HG03280 (cell line): ENCODE data around the gene LRRC14B.
"Not testable (repeated sequence)": the region's sequence is repeated elsewhere in the genome, so short reads cannot be mapped to it uniquely, and the experiment has no call there.

Experiments used
- ATAC-seq: cut with Tn5 transposase; IDR thresholded peaks from one replicate; pipeline ENCODE4 v1.9.1; 2021; ENCODE audit warnings: mild to moderate bottlenecking, moderate library complexity; ENCODE audit not compliant: unreplicated experiment

Gene LRRC14B

GRCh38 chr5:190366-191035 is 794 bp upstream of the LRRC14B start:
- ATAC-seq = peak; percentile 48

- no peak for ATAC-seq
These were observed 825 bp downstream of the LRRC14B start for GRCh38 chr5:191949-192690.

GRCh38 chr5:192691-192969 is 1.3 kb downstream of the LRRC14B start:
- ATAC-seq = no peak

GRCh38 chr5:192970-193831 is 1.9 kb downstream of the LRRC14B start:
- no peak for ATAC-seq

GRCh38 chr5:194102-194501 is 2.8 kb downstream of the LRRC14B start:
- ATAC-seq = no peak

GRCh38 chr5:194603-195209 is 3.4 kb downstream of the LRRC14B start:
- no peak for ATAC-seq

- ATAC-seq = no peak
These were observed 4.3 kb downstream of the LRRC14B start for GRCh38 chr5:195401-196160.

GRCh38 chr5:196350-196749 is 5.1 kb downstream of the LRRC14B start:
- no peak for ATAC-seq

- ATAC-seq = not testable (repeated sequence)
These were observed 5.7 kb downstream of the LRRC14B start for GRCh38 chr5:197031-197430.

- no peak for ATAC-seq
These were observed 6.7 kb downstream of the LRRC14B start for GRCh38 chr5:197892-198489.

- ATAC-seq = no peak
These were observed 7.4 kb downstream of the LRRC14B start for GRCh38 chr5:198516-199196.

GRCh38 chr5:199197-199949 is 8.1 kb downstream of the LRRC14B start:
- ATAC-seq = no peak

GRCh38 chr5:199950-200645 is 8.8 kb downstream of the LRRC14B start:
- ATAC-seq = no peak

GRCh38 chr5:200985-201384 is 9.7 kb downstream of the LRRC14B start:
- ATAC-seq = no peak

- ATAC-seq = no peak
These were observed 10.4 kb downstream of the LRRC14B start for GRCh38 chr5:201672-202071.

GRCh38 chr5:203246-203930 is 12.1 kb downstream of the LRRC14B start:
- no peak for ATAC-seq

- no peak for ATAC-seq
These were observed 12.7 kb downstream of the LRRC14B start for GRCh38 chr5:204001-204400.

- no peak for ATAC-seq
These were observed 13.2 kb downstream of the LRRC14B start for GRCh38 chr5:204462-204861.
